K562 (cell line): ENCODE measurements around the gene COMMD1. TPM values are rescaled to one million over a fixed set of nuclear protein-coding genes. Genes with fewer than 3 reads are reported as not detected.

Source experiments
- ATAC-seq: fragments of 200-7000 bp; cut with Tn5 transposase; 3 replicates; pipeline ENCODE4 v1.9.1; 2020; ENCODE audit warnings: moderate library complexity
- BruUV-seq: library from RNA; stranded (reverse); fragments of 400-500 nt; replicated peaks from 2 replicates; lab custom pipeline; 2021; lab: Mats Ljungman, UMichigan
- CTCF ChIA-PET: fragments of 300-600 bp; formaldehyde crosslinking; extraction: SDS; loops from one replicate; lab custom pipeline; 2021; ENCODE audit warnings: low intra/inter-chr PET ratio; lab: Yijun Ruan, JAX
- POLR2A ChIA-PET: fragments of 300-600, 350-650 bp; sonication (Branson Sonifier 250); formaldehyde crosslinking; extraction: SDS; loops from one replicate; lab custom pipeline; 2021; ENCODE audit warnings: antibody characterized with exemption, inconsistent platforms; lab: Yijun Ruan, JAX
- DNase-seq, 4 experiments: peaks; one replicate each; pipeline versions ENCODE4 v3.0.0 to v3.0.0-alpha.2; 2011 to 2018; ENCODE audit warnings: low spot score in 3 of 4, mixed read lengths in 3 of 4; ENCODE audit errors: extremely low read depth in 1 of 4
- FAIRE-seq: peaks from 2 replicates; lab custom pipeline; 2011; peaks lifted over from hg19 to GRCh38; lab: Jason Lieb, UNC
- H2AFZ ChIP-seq: 2 replicates; pipeline ENCODE4 v1.6.0; 2011; ENCODE audit warnings: low read depth, low read length, control low read depth, inconsistent platforms
- H3K27ac ChIP-seq: fragments of 200-600 bp; 3 replicates; pipeline ENCODE4 v1.8.0; 2011; ENCODE audit warnings: low read depth, mild to moderate bottlenecking, control low read depth, inconsistent platforms, low read length, moderate library complexity, mixed read lengths; ENCODE audit errors: extremely low read depth
- H3K27me3 ChIP-seq, 2 experiments: fragments of 300-600 bp in 1 of 2; 2 replicates in 1 of 2; 3 replicates in 1 of 2; pipeline versions ENCODE4 v1.6.0 to v1.8.0; 2011; ENCODE audit warnings: inconsistent platforms in 2 of 2, low read length in 2 of 2, mild to moderate bottlenecking in 1 of 2, mixed read lengths in 1 of 2, moderate library complexity in 1 of 2; ENCODE audit not compliant: control insufficient read depth in 2 of 2, insufficient read depth in 2 of 2
- H3K36me3 ChIP-seq: fragments of 300-600 bp; 3 replicates; pipeline ENCODE4 v1.8.0; 2011; ENCODE audit warnings: mild to moderate bottlenecking, low read length, inconsistent platforms; ENCODE audit not compliant: control insufficient read depth, insufficient read depth
- H3K4me1 ChIP-seq, 2 experiments: fragments of 200-600 bp in 1 of 2; replicated peaks in 1 of 2; 2 replicates in 1 of 2; 3 replicates in 1 of 2; pipeline versions ENCODE4 v1.5.1 to v1.8.0; 2011; ENCODE audit warnings: inconsistent platforms in 2 of 2, low read length in 2 of 2, mild to moderate bottlenecking in 1 of 2, mixed read lengths in 1 of 2, moderate library complexity in 1 of 2; ENCODE audit not compliant: control insufficient read depth in 2 of 2, insufficient read depth in 2 of 2
- H3K4me2 ChIP-seq: 2 replicates; pipeline ENCODE4 v1.6.1; 2011; ENCODE audit warnings: low read length, control low read depth, inconsistent platforms, mixed read lengths; ENCODE audit not compliant: insufficient read depth
- H3K4me3 ChIP-seq: fragments of 200-600 bp; sonication (generic), shearing (Covaris generic); 2 replicates; pipeline ENCODE4 v1.5.1; 2016; ENCODE audit warnings: control low read depth, inconsistent platforms
- H3K79me2 ChIP-seq: fragments of 200-600 bp; 3 replicates; pipeline ENCODE4 v1.8.0; 2011; ENCODE audit warnings: low read length, inconsistent platforms; ENCODE audit not compliant: control insufficient read depth, insufficient read depth
- H3K9ac ChIP-seq, 2 experiments: 2 replicates each; pipeline versions ENCODE4 v1.6.0 to v1.6.1; 2011; ENCODE audit warnings: low read depth in 2 of 2, low read length in 2 of 2, control low read depth in 1 of 2, inconsistent platforms in 1 of 2, mild to moderate bottlenecking in 1 of 2, mixed read lengths in 1 of 2; ENCODE audit not compliant: insufficient read depth in 1 of 2
- H3K9me1 ChIP-seq: one replicate; pipeline ENCODE4 v1.6.0; 2011; ENCODE audit warnings: inconsistent platforms, mild to moderate bottlenecking, low read length, moderate library complexity; ENCODE audit not compliant: control insufficient read depth, insufficient read depth
- H3K9me3 ChIP-seq: replicated peaks from 2 replicates; pipeline ENCODE4 v1.5.1; 2011; ENCODE audit warnings: low read depth, low read length, inconsistent platforms; ENCODE audit not compliant: control insufficient read depth, insufficient read depth
- H4K20me1 ChIP-seq: replicated peaks from 2 replicates; pipeline ENCODE4 v1.6.1; 2011; ENCODE audit warnings: low read length, inconsistent platforms, mixed read lengths; ENCODE audit not compliant: control insufficient read depth, insufficient read depth
- CEBPB ChIP-seq: fragments of 450-650 bp; IDR thresholded peaks from 2 replicates; pipeline ENCODE4 v1.6.1; 2016; ENCODE audit warnings: missing genetic modification characterization, missing compliant biosample characterization
- GATA2 ChIP-seq: sonication (generic); formaldehyde crosslinking; IDR thresholded peaks from 2 replicates; pipeline ENCODE4 v1.4.0; 2020; ENCODE audit warnings: mild to moderate bottlenecking, missing genetic modification reagents
- MIER1 ChIP-seq: fragments of 450-650 bp; IDR thresholded peaks from 2 replicates; pipeline ENCODE4 v1.6.1; 2016; ENCODE audit warnings: antibody characterized with exemption, mild to moderate bottlenecking, low read depth
- SMARCC2 ChIP-seq: fragments of 450-650 bp; IDR thresholded peaks from 2 replicates; pipeline ENCODE4 v1.6.1; 2017; ENCODE audit warnings: antibody characterized with exemption, moderate library complexity, mild to moderate bottlenecking, low read depth
- STAG1 ChIP-seq: sonication (generic); formaldehyde crosslinking; IDR thresholded peaks from 2 replicates; pipeline ENCODE4 v1.5.0; 2020; ENCODE audit warnings: missing genetic modification reagents, borderline replicate concordance
- TBL1XR1 ChIP-seq, 2 experiments: IDR thresholded peaks; 2 replicates each; pipeline ENCODE4 v1.6.1; 2012; ENCODE audit warnings: improper control_type of control experiment in 2 of 2, low read length in 2 of 2, mild to moderate bottlenecking in 1 of 2
- WGBS: fragments of 100-300 bp; shearing (Covaris generic); methylation state at CpG from one replicate; pipeline ENCODE4 v1.1.6; 2016; ENCODE audit warnings: low coverage, mixed read lengths; ENCODE audit not compliant: insufficient coverage; ENCODE audit errors: missing lambda C conversion rate; 5-methylcytosine and 5-hydroxymethylcytosine counted together
- in situ Hi-C: fragments of 300-500 bp; cut with MboI; formaldehyde crosslinking; loops from 4 replicates; pipeline ENCODE4 v1.15.0; 2018; ENCODE audit warnings: inconsistent platforms, mixed read lengths
- intact Hi-C: fragments of 100-400 bp; cut with micrococcal nuclease; formaldehyde crosslinking; loops from 2 replicates; pipeline ENCODE4 v1.14.2; 2022
- polyA plus RNA-seq, 8 experiments: library from polyadenylated mRNA; depleted of rRNA in 4 of 8; stranded (reverse) in 5 of 8; unstranded in 3 of 8; fragments of >200 nt; fragmentation: Nextera tagmentation in 2 of 8; fragmentation: Illumina TruSeq in 1 of 8; extraction: Ambion mirVana in 2 of 8; extraction: Trizol in 1 of 8; gene quantifications; 2 replicates each; pipeline versions ENCODE4 v1.2.1 to v1.2.3, GENCODE V29; 2011 to 2014; ENCODE audit warnings: inconsistent platforms in 1 of 8, missing spikeins in 1 of 8
- small RNA-seq: library from RNA; depleted of rRNA; stranded (forward); fragments of <200 nt; gene quantifications from one replicate; pipeline ENCODE3, GENCODE V24; 2014
- total RNA-seq, 7 experiments: library from RNA; depleted of rRNA in 6 of 7; stranded (reverse); fragments of >200 nt in 6 of 7; fragmentation: Illumina TruSeq in 2 of 7; extraction: Trizol in 2 of 7; gene quantifications; 2 replicates each; pipeline versions ENCODE4 v1.2.1 to v1.2.3, GENCODE V29; 2011 to 2021; ENCODE audit warnings: low replicate concordance in 1 of 7
- TF ChIP-seq, protein P1 (sequence below): fragments of 450-650 bp; IDR thresholded peaks from 2 replicates; pipeline ENCODE4 v1.6.1; 2017; ENCODE audit warnings: mild to moderate bottlenecking, moderate library complexity
- TF ChIP-seq, protein P2 (sequence below): sonication (generic); formaldehyde crosslinking; IDR thresholded peaks from 2 replicates; pipeline ENCODE4 v1.8.0; 2022; ENCODE audit warnings: mild to moderate bottlenecking, missing genetic modification reagents

COMMD1 gene
- total and polyA plus RNA-seq, 9 of the 15 experiments (the other 6 are each of a cell fraction or from before 2014, with no cell fraction given): 14.4 to 77.0 (median 21.4) TPM

DNA sequence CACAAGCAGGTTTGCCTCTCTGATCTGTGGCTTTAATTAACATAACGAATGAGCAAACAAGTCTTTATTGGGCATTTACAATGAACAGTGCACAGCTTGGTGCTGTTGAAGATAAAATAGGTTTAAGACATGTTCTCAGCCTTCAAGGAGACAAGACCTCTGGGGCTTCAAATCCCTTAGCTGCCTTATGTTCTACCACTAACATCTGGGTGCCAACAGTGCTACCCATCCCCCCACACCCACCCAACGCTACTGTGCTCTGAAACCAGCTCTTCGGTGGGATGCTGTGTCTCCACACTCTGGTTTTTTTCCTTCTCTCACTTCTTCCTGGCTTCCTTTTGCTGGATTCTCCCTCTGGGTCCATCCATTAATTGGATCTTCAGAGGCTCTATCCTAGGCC lies 276.4 kb downstream of the COMMD1 start (continued):
- TF ChIP-seq, protein P1, sequence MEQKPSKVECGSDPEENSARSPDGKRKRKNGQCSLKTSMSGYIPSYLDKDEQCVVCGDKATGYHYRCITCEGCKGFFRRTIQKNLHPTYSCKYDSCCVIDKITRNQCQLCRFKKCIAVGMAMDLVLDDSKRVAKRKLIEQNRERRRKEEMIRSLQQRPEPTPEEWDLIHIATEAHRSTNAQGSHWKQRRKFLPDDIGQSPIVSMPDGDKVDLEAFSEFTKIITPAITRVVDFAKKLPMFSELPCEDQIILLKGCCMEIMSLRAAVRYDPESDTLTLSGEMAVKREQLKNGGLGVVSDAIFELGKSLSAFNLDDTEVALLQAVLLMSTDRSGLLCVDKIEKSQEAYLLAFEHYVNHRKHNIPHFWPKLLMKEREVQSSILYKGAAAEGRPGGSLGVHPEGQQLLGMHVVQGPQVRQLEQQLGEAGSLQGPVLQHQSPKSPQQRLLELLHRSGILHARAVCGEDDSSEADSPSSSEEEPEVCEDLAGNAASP: no peak
- TF ChIP-seq, all 486 proteins: peak for 1

DNA sequence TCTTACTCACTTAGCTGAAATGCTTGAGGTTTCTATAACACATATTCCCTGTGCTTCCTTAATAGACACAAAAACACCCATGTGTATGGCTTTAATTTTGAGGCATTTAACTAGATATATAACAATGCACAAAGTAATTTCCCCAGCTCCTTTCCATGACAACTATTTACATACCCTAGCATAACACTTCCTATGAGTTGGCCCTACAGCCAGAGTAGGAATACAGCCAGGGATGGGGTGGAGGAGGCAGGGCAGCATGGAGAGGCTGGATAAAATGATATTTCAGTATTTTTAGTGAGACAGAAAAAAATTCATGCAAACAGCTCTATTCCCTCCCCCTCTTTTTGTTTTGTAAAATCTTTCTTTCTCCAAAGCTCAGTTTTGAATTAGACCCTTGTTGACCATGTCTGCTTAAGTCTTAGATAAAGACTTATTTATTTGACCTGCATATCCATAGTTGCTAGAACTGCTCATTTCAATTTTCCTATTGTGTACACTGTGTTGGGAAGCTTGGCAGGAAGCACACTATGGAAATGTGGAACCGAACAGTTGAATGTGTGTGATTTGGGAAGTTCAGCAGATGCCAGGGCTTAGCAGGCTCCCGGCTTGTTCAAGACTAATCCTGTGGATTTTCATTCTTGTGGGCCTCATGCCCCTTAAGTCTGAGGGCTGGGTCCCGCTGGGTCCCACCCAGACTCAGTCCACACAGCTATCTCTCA lies 279.2 kb downstream of the COMMD1 start:
- CTCF ChIA-PET: no interaction called here
- TF ChIP-seq MIER1: no peak
- TF ChIP-seq TBL1XR1 (IDR thresholded peaks at IDR 0.05; ENCODE audit: low read length in 2 of 2): no peak
- TF ChIP-seq GATA2: no peak
- TF ChIP-seq SMARCC2: no peak
- TF ChIP-seq CEBPB (tag): no peak
- TF ChIP-seq, protein P2, sequence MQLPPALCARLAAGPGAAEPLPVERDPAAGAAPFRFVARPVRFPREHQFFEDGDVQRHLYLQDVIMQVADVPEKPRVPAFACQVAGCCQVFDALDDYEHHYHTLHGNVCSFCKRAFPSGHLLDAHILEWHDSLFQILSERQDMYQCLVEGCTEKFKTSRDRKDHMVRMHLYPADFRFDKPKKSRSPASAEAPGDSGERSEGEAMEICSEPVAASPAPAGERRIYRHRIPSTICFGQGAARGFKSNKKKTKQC (CRISPR knock-in tag): no peak
- TF ChIP-seq STAG1 (CRISPR knock-in tag): no peak
- BruUV-seq: no TSS peak
- no peak overlapping the region for H3K4me3 ChIP-seq
- H3K79me2 ChIP-seq: no peaks in the 10 kb centered on the region
- H3K9me1 ChIP-seq: no peaks in the 10 kb centered on the region
- DNase-seq: no peak
- H3K4me2 ChIP-seq: no peak overlapping the region
- 44% methylated on average over 3 of the region's 3 CpGs for WGBS
- H3K27me3 ChIP-seq: no peaks in the 10 kb centered on the region
- H3K27ac ChIP-seq: no peak overlapping the region
- H3K9ac ChIP-seq: no peak overlapping the region
- no peaks in the 10 kb centered on the region for H4K20me1 ChIP-seq
- no peak for FAIRE-seq
- intact Hi-C loops (no loop called here), in situ Hi-C loops (no loop called here)
- no peaks in the 10 kb centered on the region for H3K9me3 ChIP-seq
- H2AFZ ChIP-seq: no peak overlapping the region
- peaks cover 0 to 5% of the 10 kb centered on the region in 2 experiments; a peak in 2 of 5 replicates for H3K4me1 ChIP-seq
- POLR2A ChIA-PET: no interaction called here
- ATAC-seq: no peak
- H3K36me3 ChIP-seq: no peaks in the 10 kb centered on the region

Small RNAs within 50 kb of the gene (small RNA-seq; reads per million reads assigned to genes)
- gene RF00019: not detected

Other genes with a start within 250 kb of the COMMD1 start
- gene FAM161A, start 51.6 kb upstream of the COMMD1 start, total RNA-seq (2014; rRNA removed): 0.27 and 0.82 TPM in 2 replicates
- 1.4 and 1.6 TPM in 2 replicates for gene FAM161A, start 51.6 kb upstream of the COMMD1 start, total RNA-seq (2014; rRNA removed; fragmentation: Illumina TruSeq; extraction: Trizol)
- gene FAM161A, start 51.6 kb upstream of the COMMD1 start, total RNA-seq (2015; rRNA removed; fragmentation: Illumina TruSeq; extraction: Trizol): 1.0 and 1.4 TPM in 2 replicates
- 0.72 and 0.80 TPM in 2 replicates for gene FAM161A, start 51.6 kb upstream of the COMMD1 start, total RNA-seq (2021)
- 0.35 and 0.45 TPM in 2 replicates for gene FAM161A, start 51.6 kb upstream of the COMMD1 start, polyA plus RNA-seq (2011; rRNA removed)
- gene FAM161A, start 51.6 kb upstream of the COMMD1 start, polyA plus RNA-seq (2014; fragmentation: Illumina TruSeq; extraction: Trizol): 1.00 and 1.0 TPM in 2 replicates
- under 1 TPM; 0.29 to 0.39 TPM for gene FAM161A, start 51.6 kb upstream of the COMMD1 start, polyA plus RNA-seq (2014; fragmentation: Nextera tagmentation; extraction: Ambion mirVana)
- gene FAM161A, start 51.6 kb upstream of the COMMD1 start, polyA plus RNA-seq (2014; rRNA removed): 0.63 and 1.3 TPM in 2 replicates
- 247 and 314 TPM in 2 replicates for gene CCT4, start 17.0 kb upstream of the COMMD1 start, total RNA-seq (2014; rRNA removed)
- 367 and 401 TPM in 2 replicates for gene CCT4, start 17.0 kb upstream of the COMMD1 start, total RNA-seq (2014; rRNA removed; fragmentation: Illumina TruSeq; extraction: Trizol)
- 334 and 336 TPM in 2 replicates for gene CCT4, start 17.0 kb upstream of the COMMD1 start, total RNA-seq (2015; rRNA removed; fragmentation: Illumina TruSeq; extraction: Trizol)
- 368 and 369 TPM in 2 replicates for gene CCT4, start 17.0 kb upstream of the COMMD1 start, total RNA-seq (2021)
- 230 and 345 TPM in 2 replicates for gene CCT4, start 17.0 kb upstream of the COMMD1 start, polyA plus RNA-seq (2011; rRNA removed)
- 303 and 305 TPM in 2 replicates for gene CCT4, start 17.0 kb upstream of the COMMD1 start, polyA plus RNA-seq (2014; fragmentation: Illumina TruSeq; extraction: Trizol)
- 100 to 1,000 TPM; 101 to 157 TPM for gene CCT4, start 17.0 kb upstream of the COMMD1 start, polyA plus RNA-seq (2014; fragmentation: Nextera tagmentation; extraction: Ambion mirVana)
- gene CCT4, start 17.0 kb upstream of the COMMD1 start, polyA plus RNA-seq (2014; rRNA removed): 228 and 263 TPM in 2 replicates